ENCODE measurements around the gene SNTN.

- no peak for TF ChIP-seq NFIC (IDR thresholded peaks at IDR 0.05)
- no peak for TF ChIP-seq YY1 (IDR thresholded peaks at IDR 0.05; ENCODE audit: low read depth)
- TF ChIP-seq EP300 (IDR thresholded peaks at IDR 0.05; ENCODE audit: borderline replicate concordance): no peak
- TF ChIP-seq REST (IDR thresholded peaks at IDR 0.05; ENCODE audit: low read depth): no peak
- TF ChIP-seq CREB1 (IDR thresholded peaks at IDR 0.05; ENCODE audit: low read depth): no peak
- TF ChIP-seq, protein P1, sequence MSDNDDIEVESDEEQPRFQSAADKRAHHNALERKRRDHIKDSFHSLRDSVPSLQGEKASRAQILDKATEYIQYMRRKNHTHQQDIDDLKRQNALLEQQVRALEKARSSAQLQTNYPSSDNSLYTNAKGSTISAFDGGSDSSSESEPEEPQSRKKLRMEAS (IDR thresholded peaks at IDR 0.05): no peak
- TF ChIP-seq RAD21 (IDR thresholded peaks at IDR 0.05; ENCODE audit: low read depth): no peak
- no peak for TF ChIP-seq FOXM1 (IDR thresholded peaks at IDR 0.05; ENCODE audit: borderline replicate concordance, low read depth)
- TF ChIP-seq TAF1 (IDR thresholded peaks at IDR 0.05; ENCODE audit: low read depth): no peak
- TF ChIP-seq EGR1 (IDR thresholded peaks at IDR 0.05): no peak
- TF ChIP-seq TEAD4 (IDR thresholded peaks at IDR 0.05): no peak
- no peak for TF ChIP-seq TCF12 (IDR thresholded peaks at IDR 0.05; ENCODE audit: low read depth)
- no peak for TF ChIP-seq CEBPB (IDR thresholded peaks at IDR 0.05)
- TF ChIP-seq USF1 (IDR thresholded peaks at IDR 0.05): no peak
Observed at GRCh38 chr3:63655519-63655918, 3.0 kb downstream of the SNTN start.
